HG03064 (cell line): Measurements from ENCODE around the gene MINDY3.
"Not testable (repeated sequence)": the region's sequence is repeated elsewhere in the genome, so short reads cannot be mapped to it uniquely, and the experiment has no call there.

ENCODE experiments used
- ATAC-seq: cut with Tn5 transposase; IDR thresholded peaks from one replicate; pipeline ENCODE4 v1.9.1; 2021; ENCODE audit warnings: low read depth; ENCODE audit not compliant: unreplicated experiment

The MINDY3 gene

GRCh38 chr10:15859906-15860691 is at the start of gene MINDY3:
Gene MINDY3, minus strand, starts transcription at chr10:15860507. Its CDS starts 208 bp downstream, at chr10:15860299.
- peak; percentile 91 for ATAC-seq

GRCh38 chr10:15901889-15902288 is 41.6 kb upstream of the MINDY3 start:
- no peak for ATAC-seq

GRCh38 chr10:15898046-15898445 is 37.7 kb upstream of the MINDY3 start:
- no peak for ATAC-seq

GRCh38 chr10:15897287-15897686 is 37.0 kb upstream of the MINDY3 start:
- ATAC-seq: no peak

- no peak for ATAC-seq
Measured at GRCh38 chr10:15896654-15897053, 36.3 kb upstream of the MINDY3 start.

GRCh38 chr10:15884447-15884846 is 24.1 kb upstream of the MINDY3 start:
- ATAC-seq: no peak

- ATAC-seq: no peak
Measured at GRCh38 chr10:15881542-15881941, 21.2 kb upstream of the MINDY3 start.

- no peak for ATAC-seq
Measured at GRCh38 chr10:15879663-15880062, 19.4 kb upstream of the MINDY3 start.

GRCh38 chr10:15879058-15879457 is 18.8 kb upstream of the MINDY3 start:
- ATAC-seq: no peak

- no peak for ATAC-seq
Measured at GRCh38 chr10:15877836-15878576, 17.7 kb upstream of the MINDY3 start.

- ATAC-seq: not testable (repeated sequence)
Measured at GRCh38 chr10:15876274-15876673, 16.0 kb upstream of the MINDY3 start.

- not testable (repeated sequence) for ATAC-seq
Measured at GRCh38 chr10:15872645-15873044, 12.3 kb upstream of the MINDY3 start.

- ATAC-seq: no peak
Measured at GRCh38 chr10:15871823-15872222, 11.5 kb upstream of the MINDY3 start.

- ATAC-seq: no peak
Measured at GRCh38 chr10:15869935-15870334, 9.6 kb upstream of the MINDY3 start.

- ATAC-seq: no peak
Measured at GRCh38 chr10:15868006-15868405, 7.7 kb upstream of the MINDY3 start.

GRCh38 chr10:15865304-15865703 is 5.0 kb upstream of the MINDY3 start:
- no peak for ATAC-seq

- no peak for ATAC-seq
Measured at GRCh38 chr10:15864419-15864818, 4.1 kb upstream of the MINDY3 start.

GRCh38 chr10:15863733-15864132 is 3.4 kb upstream of the MINDY3 start:
- no peak for ATAC-seq

GRCh38 chr10:15863323-15863722 is 3.0 kb upstream of the MINDY3 start:
- ATAC-seq: no peak

GRCh38 chr10:15860692-15861201 is 440 bp upstream of the MINDY3 start:
- no peak for ATAC-seq

- ATAC-seq: peak; percentile 56
Measured at GRCh38 chr10:15859509-15859905, 800 bp downstream of the MINDY3 start.

- no peak for ATAC-seq
Measured at GRCh38 chr10:15858861-15859281, 1.4 kb downstream of the MINDY3 start.
